GM04503 (cell line): ENCODE results near the gene GOLGA6L1.
"Not testable (repeated sequence)": the region's sequence is repeated elsewhere in the genome, so short reads cannot be mapped to it uniquely, and the experiment has no call there.

ENCODE experiments used
- DNase-seq: peaks from one replicate; pipeline ENCODE4 v3.0.0-alpha.2; 2012; ENCODE audit warnings: low read depth

GOLGA6L1 gene

GRCh38 chr15:23136722-23137121, at the start of gene GOLGA6L1:
Gene GOLGA6L1 (minus strand): TSS chr15:23136822. CDS start chr15:23136731, 91 bp downstream.
- not testable (repeated sequence) for DNase-seq

GRCh38 chr15:23181201-23181600, 44.6 kb upstream of the GOLGA6L1 start:
- not testable (repeated sequence) for DNase-seq

- not testable (repeated sequence) for DNase-seq
Observed at GRCh38 chr15:23180547-23180927, 43.9 kb upstream of the GOLGA6L1 start.

GRCh38 chr15:23179768-23180546, 43.3 kb upstream of the GOLGA6L1 start:
- not testable (repeated sequence) for DNase-seq

GRCh38 chr15:23176683-23177082, 40.1 kb upstream of the GOLGA6L1 start:
- DNase-seq = not testable (repeated sequence)

GRCh38 chr15:23175606-23176005, 39.0 kb upstream of the GOLGA6L1 start:
- DNase-seq = not testable (repeated sequence)

- not testable (repeated sequence) for DNase-seq
Observed at GRCh38 chr15:23174609-23175140, 38.1 kb upstream of the GOLGA6L1 start.

GRCh38 chr15:23132787-23133186, 3.8 kb downstream of the GOLGA6L1 start:
- DNase-seq = not testable (repeated sequence)

- DNase-seq = no peak
Observed at GRCh38 chr15:23118208-23118607, 18.4 kb downstream of the GOLGA6L1 start.

- no peak for DNase-seq
Observed at GRCh38 chr15:23095796-23096195, 40.8 kb downstream of the GOLGA6L1 start.

- no peak for DNase-seq
Observed at GRCh38 chr15:23083115-23083514, 53.5 kb downstream of the GOLGA6L1 start.

GRCh38 chr15:23081996-23082737, 54.5 kb downstream of the GOLGA6L1 start:
- DNase-seq = not testable (repeated sequence)

GRCh38 chr15:23081271-23081670, 55.4 kb downstream of the GOLGA6L1 start:
- DNase-seq = no peak

GRCh38 chr15:23079766-23080165, 56.9 kb downstream of the GOLGA6L1 start:
- no peak for DNase-seq
